Measurements from ENCODE around the gene CDCP1.
A peak's percentile ranks its signal among the peaks of the same experiment; 100 is the strongest.

Gene CDCP1

GRCh38 chr3:45169125-45169904 lies 23.1 kb upstream of the CDCP1 start:
- no peaks in the 10 kb centered on the region for H3K9me3 ChIP-seq (ENCODE audit: insufficient read depth, low read depth, low read length)
- H3K27me3 ChIP-seq (ENCODE audit: insufficient read depth, low read length): peaks cover 4% of the 10 kb centered on the region; the same call in 1 of the 2 replicates
- peaks cover 11% of the 10 kb centered on the region for H3K4me1 ChIP-seq (ENCODE audit: insufficient read depth, low read length)
- H3K9ac ChIP-seq (ENCODE audit: low read depth, low read length): no peak overlapping the region
- H3K4me3 ChIP-seq (ENCODE audit: low read length): no peak overlapping the region
- H3K36me3 ChIP-seq (ENCODE audit: insufficient read depth, low read depth, low read length): no peaks in the 10 kb centered on the region
- no peak overlapping the region for H3K27ac ChIP-seq (ENCODE audit: low read length)

GRCh38 chr3:45168451-45168850 lies 22.3 kb upstream of the CDCP1 start:
- H3K27me3 ChIP-seq (ENCODE audit: insufficient read depth, low read length): peaks cover 4% of the 10 kb centered on the region; the same call in 1 of the 2 replicates
- no peak overlapping the region for H3K27ac ChIP-seq (ENCODE audit: low read length)
- H3K4me1 ChIP-seq (ENCODE audit: insufficient read depth, low read length): peaks cover 11% of the 10 kb centered on the region
- H3K36me3 ChIP-seq (ENCODE audit: insufficient read depth, low read depth, low read length): no peaks in the 10 kb centered on the region
- no peaks in the 10 kb centered on the region for H3K9me3 ChIP-seq (ENCODE audit: insufficient read depth, low read depth, low read length)
- no peak overlapping the region for H3K4me3 ChIP-seq (ENCODE audit: low read length)
- H3K9ac ChIP-seq (ENCODE audit: low read depth, low read length): no peak overlapping the region

DNA sequence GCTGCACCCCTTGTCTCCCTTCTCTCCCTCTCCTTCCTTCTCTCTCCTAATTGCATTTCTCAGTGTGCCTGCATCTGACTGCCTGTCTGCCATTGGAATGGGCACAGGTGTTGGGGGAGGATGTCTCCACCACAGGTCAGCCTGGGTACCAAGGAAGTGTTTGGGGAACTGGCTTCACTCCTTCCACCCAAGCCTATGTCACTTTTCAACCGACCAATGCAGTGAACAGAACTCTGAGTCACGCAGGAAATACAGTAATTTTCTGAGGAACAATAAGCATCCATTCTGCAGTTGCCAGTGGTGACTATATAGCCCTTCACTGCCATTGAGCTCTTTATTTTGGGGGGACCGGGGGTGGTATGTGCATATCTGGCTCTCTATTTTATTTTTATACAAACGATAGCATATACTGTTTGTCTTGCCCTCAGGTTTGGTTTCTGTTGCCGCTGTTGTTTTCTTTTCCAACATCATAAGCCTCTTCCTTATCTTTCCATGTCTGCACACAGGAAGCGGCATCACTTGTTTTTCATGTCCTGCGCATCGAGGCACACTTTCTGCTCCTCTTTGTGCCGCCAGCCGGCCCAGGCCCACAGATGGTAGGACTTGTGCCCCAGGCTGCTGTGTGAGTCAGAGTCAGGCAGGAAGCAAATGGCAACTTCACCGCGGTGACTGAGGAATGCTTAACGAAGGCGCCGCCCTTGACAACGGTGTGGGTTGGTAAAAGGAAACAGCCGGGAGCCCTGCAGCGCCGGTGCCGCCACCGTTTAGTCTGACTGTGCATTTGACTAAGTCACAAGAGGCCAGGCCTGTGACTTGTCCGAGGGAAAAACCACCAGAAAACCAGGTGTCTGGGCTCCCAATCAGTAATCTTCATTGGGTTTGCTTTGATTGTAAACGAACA lies 21.1 kb upstream of the CDCP1 start:
- no peak overlapping the region for H3K27ac ChIP-seq (ENCODE audit: low read length)
- peaks cover 11% of the 10 kb centered on the region for H3K4me1 ChIP-seq (ENCODE audit: insufficient read depth, low read length)
- peaks cover 4% of the 10 kb centered on the region; the same call in 1 of the 2 replicates for H3K27me3 ChIP-seq (ENCODE audit: insufficient read depth, low read length)
- peak overlapping the region; percentile 12; the same call in 1 of the 2 replicates for H3K4me3 ChIP-seq (ENCODE audit: low read length)
- H3K9me3 ChIP-seq (ENCODE audit: insufficient read depth, low read depth, low read length): no peaks in the 10 kb centered on the region
- peak overlapping the region; percentile 19; the same call in 1 of the 2 replicates for H3K9ac ChIP-seq (ENCODE audit: low read depth, low read length)
- H3K36me3 ChIP-seq (ENCODE audit: insufficient read depth, low read depth, low read length): no peaks in the 10 kb centered on the region

GRCh38 chr3:45166321-45166879 lies 20.2 kb upstream of the CDCP1 start:
- no peaks in the 10 kb centered on the region for H3K9me3 ChIP-seq (ENCODE audit: insufficient read depth, low read depth, low read length)
- H3K4me3 ChIP-seq (ENCODE audit: low read length): no peak overlapping the region
- no peak overlapping the region for H3K9ac ChIP-seq (ENCODE audit: low read depth, low read length)
- no peaks in the 10 kb centered on the region for H3K36me3 ChIP-seq (ENCODE audit: insufficient read depth, low read depth, low read length)
- peaks cover 4% of the 10 kb centered on the region; the same call in 1 of the 2 replicates for H3K27me3 ChIP-seq (ENCODE audit: insufficient read depth, low read length)
- peaks cover 11% of the 10 kb centered on the region for H3K4me1 ChIP-seq (ENCODE audit: insufficient read depth, low read length)
- no peak overlapping the region for H3K27ac ChIP-seq (ENCODE audit: low read length)

- H3K4me1 ChIP-seq (ENCODE audit: insufficient read depth, low read length): peaks cover 11% of the 10 kb centered on the region
Observed at GRCh38 chr3:45165497-45166283, 19.5 kb upstream of the CDCP1 start.

DNA sequence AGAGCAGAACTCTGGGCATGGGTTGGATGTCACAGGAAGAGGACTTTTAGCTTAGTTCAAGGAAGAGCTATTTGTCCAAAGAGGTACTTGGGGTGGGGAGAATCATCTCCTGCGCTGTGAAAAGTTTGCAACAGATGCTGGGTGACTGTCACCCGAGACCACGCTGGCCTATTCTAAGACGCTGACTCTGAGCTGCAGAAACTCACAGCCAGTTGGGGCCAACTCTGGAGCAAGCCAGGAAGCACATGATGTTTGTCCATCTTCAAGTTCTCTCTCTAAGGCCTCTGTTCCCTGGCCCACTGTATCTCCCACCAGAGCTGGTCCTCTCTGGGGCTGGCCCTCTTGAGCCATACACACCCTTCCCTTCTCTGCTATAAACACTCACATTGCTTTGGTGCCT lies 17.9 kb upstream of the CDCP1 start:
- Histone ChIP-seq H3K4me1 (ENCODE audit: insufficient read depth, low read length) (peaks cover 11% of the 10 kb centered on the region), H3K4me3 (ENCODE audit: low read length) (no peak overlapping the region), H3K36me3 (ENCODE audit: insufficient read depth, low read depth, low read length) (no peaks in the 10 kb centered on the region), H3K27ac (ENCODE audit: low read length) (no peak overlapping the region), H3K9me3 (ENCODE audit: insufficient read depth, low read depth, low read length) (no peaks in the 10 kb centered on the region), H3K27me3 (ENCODE audit: insufficient read depth, low read length) (peaks cover 4% of the 10 kb centered on the region; the same call in 1 of the 2 replicates), H3K9ac (ENCODE audit: low read depth, low read length) (no peak overlapping the region)

More at GRCh38 chr3:45165497-45166283, 19.5 kb upstream of the CDCP1 start:
- Histone ChIP-seq H3K27me3 (ENCODE audit: insufficient read depth, low read length) (peaks cover 4% of the 10 kb centered on the region; the same call in 1 of the 2 replicates), H3K9ac (ENCODE audit: low read depth, low read length) (no peak overlapping the region), H3K9me3 (ENCODE audit: insufficient read depth, low read depth, low read length) (no peaks in the 10 kb centered on the region), H3K36me3 (ENCODE audit: insufficient read depth, low read depth, low read length) (no peaks in the 10 kb centered on the region), H3K27ac (ENCODE audit: low read length) (no peak overlapping the region), H3K4me3 (ENCODE audit: low read length) (no peak overlapping the region)

- H3K4me1 ChIP-seq (ENCODE audit: insufficient read depth, low read length): peaks cover 11% of the 10 kb centered on the region
- H3K9ac ChIP-seq (ENCODE audit: low read depth, low read length): no peak overlapping the region
- no peaks in the 10 kb centered on the region for H3K36me3 ChIP-seq (ENCODE audit: insufficient read depth, low read depth, low read length)
- H3K27me3 ChIP-seq (ENCODE audit: insufficient read depth, low read length): peaks cover 4% of the 10 kb centered on the region; the same call in 1 of the 2 replicates
- H3K27ac ChIP-seq (ENCODE audit: low read length): no peak overlapping the region
- no peaks in the 10 kb centered on the region for H3K9me3 ChIP-seq (ENCODE audit: insufficient read depth, low read depth, low read length)
- no peak overlapping the region for H3K4me3 ChIP-seq (ENCODE audit: low read length)
Observed at GRCh38 chr3:45163481-45163880, 17.3 kb upstream of the CDCP1 start.

DNA sequence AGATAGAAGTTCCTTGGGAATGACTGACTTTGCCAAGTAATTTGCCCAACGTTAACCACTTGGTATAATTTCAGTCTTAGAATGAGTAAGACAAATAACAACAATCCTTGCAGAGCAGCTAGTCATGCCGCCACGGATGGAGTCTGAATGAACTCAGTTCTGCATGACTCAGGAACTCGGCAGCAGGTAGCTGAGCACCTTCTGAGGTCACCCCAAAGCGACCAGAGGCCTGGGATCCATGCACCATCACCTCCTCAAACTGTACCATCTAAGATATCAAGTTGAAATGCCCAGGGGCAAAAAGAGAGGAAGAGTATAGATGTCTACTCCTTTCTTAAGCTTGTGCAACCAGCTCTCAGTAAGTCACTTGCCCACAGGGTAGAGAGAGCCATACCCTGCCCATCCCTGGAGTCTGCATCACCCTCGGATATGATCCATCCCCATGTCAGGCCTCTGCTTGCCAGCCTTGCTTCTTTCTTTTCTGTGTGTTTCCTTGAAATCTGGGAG lies 8.5 kb upstream of the CDCP1 start:
- Histone ChIP-seq H3K9me3 (ENCODE audit: insufficient read depth, low read depth, low read length) (peaks cover 4% of the 10 kb centered on the region; the same call in 1 of the 2 replicates), H3K36me3 (ENCODE audit: insufficient read depth, low read depth, low read length) (no peaks in the 10 kb centered on the region), H3K4me3 (ENCODE audit: low read length) (no peak overlapping the region), H3K27ac (ENCODE audit: low read length) (no peak overlapping the region), H3K27me3 (ENCODE audit: insufficient read depth, low read length) (no peaks in the 10 kb centered on the region), H3K4me1 (ENCODE audit: insufficient read depth, low read length) (no peaks in the 10 kb centered on the region; the same call in 1 of the 2 replicates), H3K9ac (ENCODE audit: low read depth, low read length) (no peak overlapping the region)

GRCh38 chr3:45153658-45154437 lies 7.7 kb upstream of the CDCP1 start:
- Histone ChIP-seq H3K36me3 (ENCODE audit: insufficient read depth, low read depth, low read length) (no peaks in the 10 kb centered on the region), H3K27ac (ENCODE audit: low read length) (no peak overlapping the region), H3K4me3 (ENCODE audit: low read length) (no peak overlapping the region), H3K4me1 (ENCODE audit: insufficient read depth, low read length) (no peaks in the 10 kb centered on the region; the same call in 1 of the 2 replicates), H3K9me3 (ENCODE audit: insufficient read depth, low read depth, low read length) (peaks cover 4% of the 10 kb centered on the region; the same call in 1 of the 2 replicates), H3K27me3 (ENCODE audit: insufficient read depth, low read length) (peaks cover 1% of the 10 kb centered on the region), H3K9ac (ENCODE audit: low read depth, low read length) (no peak overlapping the region)

DNA sequence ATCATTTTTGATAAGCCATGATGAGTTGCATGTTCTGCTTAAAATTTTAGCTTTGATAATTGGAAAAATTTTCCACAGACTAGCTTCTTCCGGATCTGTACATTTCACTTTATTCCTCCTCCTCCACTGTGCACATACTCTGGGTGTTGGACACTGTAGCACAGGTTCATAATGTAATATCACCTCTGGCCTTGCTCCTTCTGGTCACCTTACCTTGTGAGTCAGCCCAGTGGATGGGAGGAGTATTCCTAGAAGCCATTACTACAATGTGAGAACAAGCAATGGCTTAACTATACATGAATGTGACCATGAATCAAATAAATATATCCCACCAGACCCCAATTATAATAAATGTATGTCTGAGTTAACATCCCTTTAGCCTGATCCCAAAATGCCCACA lies 6.1 kb upstream of the CDCP1 start:
- Histone ChIP-seq H3K27me3 (ENCODE audit: insufficient read depth, low read length) (peaks cover 16% of the 10 kb centered on the region), H3K9ac (ENCODE audit: low read depth, low read length) (no peak overlapping the region), H3K9me3 (ENCODE audit: insufficient read depth, low read depth, low read length) (peaks cover 4% of the 10 kb centered on the region; the same call in 1 of the 2 replicates), H3K27ac (ENCODE audit: low read length) (no peak overlapping the region), H3K4me3 (ENCODE audit: low read length) (no peak overlapping the region), H3K36me3 (ENCODE audit: insufficient read depth, low read depth, low read length) (no peaks in the 10 kb centered on the region), H3K4me1 (ENCODE audit: insufficient read depth, low read length) (no peaks in the 10 kb centered on the region; the same call in 1 of the 2 replicates)

Measured in iPS-20b (cell line).